Measurements from ENCODE around the gene SYNGR2. TPM values are rescaled to one million over a fixed set of nuclear protein-coding genes. Genes with fewer than 3 reads are reported as not detected.

SYNGR2 gene
- total RNA-seq, 1 donor from 2014 or later = 3.2 TPM

DNA sequence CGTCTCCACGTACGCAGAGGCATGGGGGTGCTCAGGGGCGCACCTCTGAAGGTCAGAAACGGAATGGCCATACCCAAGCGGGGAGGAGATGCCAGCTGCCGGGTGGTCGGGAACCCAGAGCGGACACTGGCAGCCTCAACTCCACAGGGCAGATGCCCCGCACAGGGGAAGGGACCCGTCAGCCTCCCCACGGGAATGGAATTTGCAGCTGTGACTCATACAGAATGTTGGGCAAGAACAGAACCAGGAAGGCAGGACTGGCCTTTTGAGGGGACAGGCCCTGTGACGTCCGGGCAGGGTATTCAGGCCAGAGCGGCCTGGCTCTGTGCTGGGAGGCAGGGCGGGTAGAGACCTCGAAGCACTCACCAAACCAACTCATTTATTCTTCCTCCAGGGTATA is 11.0 kb downstream of the SYNGR2 start:
- H3K27me3 Mint-ChIP-seq (ENCODE audit: unreplicated experiment) = no peaks in the 10 kb centered on the region
- no peaks in the 10 kb centered on the region for H3K9me3 Mint-ChIP-seq (ENCODE audit: unreplicated experiment)
- no peaks in the 10 kb centered on the region for H3K36me3 Mint-ChIP-seq (ENCODE audit: unreplicated experiment)
- H3K27ac Mint-ChIP-seq (ENCODE audit: unreplicated experiment) = no peak overlapping the region
- H3K4me3 Mint-ChIP-seq (ENCODE audit: unreplicated experiment) = no peak overlapping the region
- peaks cover 12% of the 10 kb centered on the region for H3K4me1 Mint-ChIP-seq (ENCODE audit: low read depth, unreplicated experiment)
- no peak for TF ChIP-seq CTCF (IDR thresholded peaks at IDR 0.05; ENCODE audit: partially characterized antibody, unreplicated experiment)
- DNase-seq = no peak

- peaks cover 11% of the 10 kb centered on the region for H3K4me1 Mint-ChIP-seq (ENCODE audit: low read depth, unreplicated experiment)
- no peak for TF ChIP-seq CTCF (IDR thresholded peaks at IDR 0.05; ENCODE audit: partially characterized antibody, unreplicated experiment)
- H3K36me3 Mint-ChIP-seq (ENCODE audit: unreplicated experiment) = no peaks in the 10 kb centered on the region
Measured at GRCh38 chr17:78180083-78180482, 11.7 kb downstream of the SYNGR2 start.

DNA sequence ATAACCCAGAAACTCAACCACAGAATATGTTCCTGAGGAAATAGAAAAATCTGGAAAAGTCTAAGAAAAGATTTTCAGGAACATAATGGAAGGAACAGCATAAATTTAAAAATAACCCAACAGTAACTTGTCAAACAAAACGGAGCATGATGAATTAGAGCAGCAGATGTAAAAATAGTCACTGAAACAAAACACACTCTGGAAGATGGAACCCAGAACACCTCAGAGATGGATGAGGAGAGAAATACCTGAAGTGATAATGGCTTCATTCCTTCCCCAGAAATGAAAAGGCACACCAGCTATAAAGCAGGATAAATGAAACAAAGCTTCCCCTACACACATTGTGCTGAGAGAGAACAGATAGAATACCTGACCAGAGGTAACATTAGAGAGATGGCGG is 12.1 kb downstream of the SYNGR2 start:
- H3K4me3 Mint-ChIP-seq (ENCODE audit: unreplicated experiment) = no peak overlapping the region
- peaks cover 6% of the 10 kb centered on the region for H3K4me1 Mint-ChIP-seq (ENCODE audit: low read depth, unreplicated experiment)
- H3K27me3 Mint-ChIP-seq (ENCODE audit: unreplicated experiment) = no peaks in the 10 kb centered on the region
- no peak overlapping the region for H3K27ac Mint-ChIP-seq (ENCODE audit: unreplicated experiment)
- H3K9me3 Mint-ChIP-seq (ENCODE audit: unreplicated experiment) = no peaks in the 10 kb centered on the region
- H3K36me3 Mint-ChIP-seq (ENCODE audit: unreplicated experiment) = no peaks in the 10 kb centered on the region
- DNase-seq = no peak
- no peak for TF ChIP-seq CTCF (IDR thresholded peaks at IDR 0.05; ENCODE audit: partially characterized antibody, unreplicated experiment)

More at GRCh38 chr17:78180083-78180482, 11.7 kb downstream of the SYNGR2 start:
- Mint-ChIP-seq H3K27me3 (ENCODE audit: unreplicated experiment) (no peaks in the 10 kb centered on the region), H3K27ac (ENCODE audit: unreplicated experiment) (no peak overlapping the region), H3K9me3 (ENCODE audit: unreplicated experiment) (no peaks in the 10 kb centered on the region), H3K4me3 (ENCODE audit: unreplicated experiment) (no peak overlapping the region)
- no peak for DNase-seq

- Mint-ChIP-seq H3K4me3 (ENCODE audit: unreplicated experiment) (no peak overlapping the region), H3K27me3 (ENCODE audit: unreplicated experiment) (no peaks in the 10 kb centered on the region), H3K9me3 (ENCODE audit: unreplicated experiment) (no peaks in the 10 kb centered on the region), H3K36me3 (ENCODE audit: unreplicated experiment) (no peaks in the 10 kb centered on the region), H3K4me1 (ENCODE audit: low read depth, unreplicated experiment) (no peaks in the 10 kb centered on the region), H3K27ac (ENCODE audit: unreplicated experiment) (no peak overlapping the region)
- no peak for DNase-seq
- TF ChIP-seq CTCF (IDR thresholded peaks at IDR 0.05; ENCODE audit: partially characterized antibody, unreplicated experiment) = no peak
Measured at GRCh38 chr17:78182504-78182903, 14.1 kb downstream of the SYNGR2 start.

- Mint-ChIP-seq H3K4me3 (ENCODE audit: unreplicated experiment) (no peak overlapping the region), H3K9me3 (ENCODE audit: unreplicated experiment) (no peaks in the 10 kb centered on the region), H3K4me1 (ENCODE audit: low read depth, unreplicated experiment) (no peaks in the 10 kb centered on the region), H3K27ac (ENCODE audit: unreplicated experiment) (no peak overlapping the region), H3K27me3 (ENCODE audit: unreplicated experiment) (no peaks in the 10 kb centered on the region), H3K36me3 (ENCODE audit: unreplicated experiment) (no peaks in the 10 kb centered on the region)
- no peak for DNase-seq
- TF ChIP-seq CTCF (IDR thresholded peaks at IDR 0.05; ENCODE audit: partially characterized antibody, unreplicated experiment) = no peak
Measured at GRCh38 chr17:78183916-78184315, 15.5 kb downstream of the SYNGR2 start.

Measured in glutamatergic neuron (in vitro differentiated cells).